GM18520 (cell line): Measurements from ENCODE around the gene SLC24A3.

ENCODE experiments used
- ATAC-seq: cut with Tn5 transposase; IDR thresholded peaks from one replicate; pipeline ENCODE4 v1.9.1; 2021; ENCODE audit not compliant: unreplicated experiment

SLC24A3 gene

GRCh38 chr20:19336631-19337030, 124.2 kb downstream of the SLC24A3 start:
- ATAC-seq = no peak

DNA sequence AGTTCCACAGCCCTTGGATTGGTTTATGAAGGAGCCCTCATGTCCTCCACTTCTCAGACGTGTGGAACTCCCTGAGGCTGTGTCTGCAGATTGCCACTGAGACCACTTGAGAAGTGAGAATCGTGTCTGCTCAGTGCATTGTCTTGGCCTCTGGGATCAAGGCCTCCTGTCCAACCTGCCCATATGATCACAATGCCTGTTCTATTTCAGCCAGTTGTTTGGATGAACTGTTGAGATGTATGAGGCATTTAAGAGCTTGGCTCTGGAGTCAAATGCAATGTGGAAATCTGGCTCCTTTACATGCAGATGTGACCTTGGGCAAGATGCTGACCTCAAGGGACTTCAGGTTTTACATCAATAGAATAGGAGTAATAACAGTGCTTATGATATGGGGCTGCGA, 125.9 kb downstream of the SLC24A3 start:
- ATAC-seq = no peak

- ATAC-seq = no peak
These were observed 126.5 kb downstream of the SLC24A3 start for GRCh38 chr20:19338960-19339359.

DNA sequence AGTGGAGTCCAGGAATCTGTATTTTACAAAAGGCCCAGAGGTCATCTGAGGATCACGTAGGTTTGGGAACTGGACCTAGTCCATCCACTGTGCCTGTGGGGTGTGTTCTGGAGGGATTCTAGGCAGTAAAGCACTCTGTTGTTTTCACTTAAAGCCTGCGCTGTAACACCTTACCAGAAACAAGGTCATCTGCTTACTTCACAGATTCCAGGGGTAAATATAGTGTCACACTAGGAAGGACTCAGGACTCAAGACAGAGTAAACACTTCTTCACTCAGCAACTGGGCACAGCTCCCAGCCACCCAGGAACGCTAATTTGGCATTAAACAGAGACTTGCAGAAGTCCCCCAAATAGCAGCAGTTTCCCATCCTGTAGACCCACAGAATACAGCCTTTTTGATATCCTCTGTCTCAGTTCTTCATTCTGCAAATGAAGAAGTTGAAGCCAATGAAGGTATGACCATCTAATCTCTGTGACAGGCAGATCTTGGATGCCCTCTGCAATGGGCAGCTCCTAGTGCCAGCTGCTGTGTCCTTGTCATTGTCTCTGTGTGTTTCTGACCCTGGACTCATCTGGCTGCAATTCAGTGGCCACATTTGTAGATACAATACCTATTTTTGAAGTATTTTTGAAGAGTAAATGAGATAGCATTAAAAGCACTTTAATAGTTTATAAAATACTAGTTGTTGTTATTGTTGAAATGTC, 129.1 kb downstream of the SLC24A3 start:
- no peak for ATAC-seq

GRCh38 chr20:19344341-19344740, 131.9 kb downstream of the SLC24A3 start:
- no peak for ATAC-seq

DNA sequence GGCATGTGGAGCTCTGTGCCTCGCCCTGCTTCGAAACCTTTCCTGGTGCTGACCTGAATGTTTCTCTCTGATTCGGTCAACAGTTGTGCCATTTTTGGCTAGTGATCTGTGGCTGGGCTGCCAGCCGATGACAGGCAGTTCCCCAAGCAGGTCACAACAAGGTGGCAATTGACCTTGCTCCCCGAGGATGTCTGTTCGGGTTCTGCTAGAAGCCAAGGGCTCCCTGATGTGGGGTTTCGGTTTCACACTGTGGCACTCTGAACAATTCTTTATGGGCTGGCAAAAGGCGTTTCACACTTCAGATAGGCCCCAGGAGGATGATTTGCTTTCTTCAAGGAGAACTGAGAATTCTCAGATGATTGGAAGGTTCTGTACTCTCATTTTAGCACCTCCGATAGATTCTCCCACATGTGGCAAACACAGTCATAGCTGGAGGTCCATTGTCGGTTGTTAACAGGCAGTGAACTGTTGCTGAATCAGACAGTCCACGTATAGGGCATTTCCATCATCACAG, 135.6 kb downstream of the SLC24A3 start:
- ATAC-seq = peak; percentile 88

DNA sequence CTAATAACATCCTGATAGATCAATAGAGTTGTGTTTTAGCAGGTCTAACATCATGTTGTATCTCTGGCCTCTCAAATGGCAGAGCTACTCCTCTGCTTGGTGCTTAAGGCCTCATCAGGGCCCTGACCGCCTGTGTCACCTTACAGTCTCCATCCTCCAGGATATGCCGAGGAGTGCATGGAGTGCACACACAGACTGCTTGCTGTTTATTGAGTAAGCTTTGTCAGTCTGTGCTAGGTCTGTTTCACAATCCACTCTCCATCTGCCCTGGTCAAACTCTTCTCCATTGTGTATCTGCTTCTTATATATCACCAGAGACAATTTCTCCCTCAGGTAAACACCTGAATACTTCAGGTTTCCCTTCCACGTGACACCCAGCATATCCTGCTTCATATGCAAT, 136.1 kb downstream of the SLC24A3 start:
- no peak for ATAC-seq

- no peak for ATAC-seq
These were observed 137.4 kb downstream of the SLC24A3 start for GRCh38 chr20:19349879-19350278.

- no peak for ATAC-seq
These were observed 139.1 kb downstream of the SLC24A3 start for GRCh38 chr20:19351542-19351941.

DNA sequence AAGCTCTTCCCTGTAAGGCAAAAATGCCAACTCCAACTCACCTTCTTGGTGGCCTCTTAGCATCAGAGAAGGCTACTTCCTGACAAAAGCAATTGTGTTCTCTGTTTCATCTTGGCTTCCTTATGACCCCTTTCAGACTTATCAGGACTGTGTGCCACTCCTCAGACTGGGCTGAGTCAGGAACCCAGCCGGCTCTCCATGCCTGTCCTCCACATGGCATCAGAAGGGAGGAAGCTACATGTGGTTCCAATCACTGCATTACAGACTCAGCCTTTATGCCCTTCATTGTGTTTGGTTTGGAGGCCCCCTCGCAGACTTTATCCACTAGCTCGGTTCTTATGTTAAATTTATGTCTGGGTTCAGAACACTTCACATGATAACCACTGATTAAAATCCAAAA, 142.5 kb downstream of the SLC24A3 start:
- no peak for ATAC-seq

- no peak for ATAC-seq
These were observed 149.3 kb downstream of the SLC24A3 start for GRCh38 chr20:19361790-19362189.

DNA sequence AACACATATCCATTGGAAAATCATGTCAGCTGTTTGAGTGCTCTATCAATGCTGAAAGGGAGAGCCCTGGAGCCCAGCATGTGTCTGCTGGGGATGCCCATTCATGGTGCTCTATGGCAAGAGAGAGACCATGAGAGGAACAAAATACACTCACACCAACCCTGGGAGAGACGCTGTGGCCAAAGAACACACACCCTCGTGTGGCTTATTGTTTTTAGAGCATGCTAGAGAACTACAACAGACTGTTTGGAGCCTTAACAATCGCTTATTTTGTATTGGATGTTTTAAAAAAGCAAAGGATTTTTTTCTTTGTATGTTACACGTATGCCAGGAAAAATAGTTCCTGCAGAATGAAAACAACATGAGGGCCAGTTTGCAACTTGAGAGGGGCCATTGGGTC, 151.0 kb downstream of the SLC24A3 start:
- ATAC-seq = no peak

- no peak for ATAC-seq
These were observed 155.1 kb downstream of the SLC24A3 start for GRCh38 chr20:19367591-19367990.

- ATAC-seq = no peak
These were observed 155.9 kb downstream of the SLC24A3 start for GRCh38 chr20:19368351-19368750.

DNA sequence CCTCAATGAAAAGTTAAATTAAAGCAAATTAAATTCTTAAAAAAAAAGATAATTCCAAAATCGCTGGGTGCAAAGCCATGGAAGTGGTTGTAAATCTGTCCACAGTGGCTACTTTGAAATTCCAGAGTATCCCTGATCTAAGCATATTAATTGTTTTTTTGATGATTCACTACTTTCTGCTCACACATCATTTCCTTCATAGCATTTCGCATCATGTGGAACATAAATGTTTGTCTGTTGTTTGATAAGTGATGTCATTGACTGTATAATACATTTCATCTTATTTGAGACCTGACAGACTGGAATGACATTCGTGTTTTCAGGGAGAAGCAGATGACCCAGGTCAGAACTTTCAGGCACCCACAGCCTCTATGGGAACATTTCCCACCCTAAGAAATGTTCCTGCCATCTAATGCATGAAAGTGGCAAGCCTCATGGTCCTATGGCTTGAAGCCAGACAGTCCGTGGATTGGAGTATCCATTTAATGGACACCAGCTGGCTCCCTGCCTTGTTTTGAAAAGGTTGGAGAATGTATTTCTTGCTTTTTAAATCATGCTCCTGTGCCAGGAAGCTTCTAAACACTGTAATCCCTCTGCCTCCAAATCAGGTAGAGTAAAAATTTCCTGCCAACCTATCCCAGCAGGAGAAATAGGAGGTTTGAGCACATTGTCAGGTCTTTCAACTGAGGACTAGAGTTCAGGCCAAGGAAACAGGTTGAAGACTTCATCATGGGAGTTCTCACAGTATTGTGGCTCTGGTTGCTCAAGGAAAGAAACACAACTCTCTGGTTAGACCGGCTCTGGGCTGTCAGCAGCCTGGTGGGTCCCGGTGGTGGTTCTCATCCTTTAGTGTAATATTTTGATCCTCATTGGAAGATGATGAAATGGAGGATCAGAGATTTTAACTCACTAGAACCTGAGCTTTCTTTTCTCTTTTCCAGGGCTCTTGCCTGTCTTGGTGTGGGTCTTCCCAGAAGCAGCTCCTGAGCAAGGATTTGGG, 157.9 kb downstream of the SLC24A3 start:
- ATAC-seq = no peak

GRCh38 chr20:19371112-19371511, 158.7 kb downstream of the SLC24A3 start:
- ATAC-seq = no peak

DNA sequence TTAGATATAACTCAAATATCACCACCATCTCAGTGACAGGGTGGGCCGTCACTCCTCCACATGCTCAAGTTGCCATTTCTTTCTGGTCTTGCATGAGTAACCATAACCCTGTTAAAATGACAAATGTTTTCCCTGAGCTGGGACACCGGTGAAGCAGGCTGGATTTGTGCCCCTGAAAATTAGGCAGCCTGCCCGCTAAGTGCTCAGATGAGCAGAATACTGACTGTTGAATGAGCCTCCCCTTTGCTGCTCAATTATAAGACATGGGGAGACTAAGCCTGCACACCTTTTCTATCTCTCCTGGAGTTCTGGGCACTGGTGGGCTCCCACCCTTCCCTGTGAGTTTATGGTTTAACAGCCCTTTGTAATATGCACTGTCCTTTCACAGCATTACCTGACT, 161.8 kb downstream of the SLC24A3 start:
- ATAC-seq = no peak

- ATAC-seq = no peak
These were observed 163.0 kb downstream of the SLC24A3 start for GRCh38 chr20:19375395-19375794.

DNA sequence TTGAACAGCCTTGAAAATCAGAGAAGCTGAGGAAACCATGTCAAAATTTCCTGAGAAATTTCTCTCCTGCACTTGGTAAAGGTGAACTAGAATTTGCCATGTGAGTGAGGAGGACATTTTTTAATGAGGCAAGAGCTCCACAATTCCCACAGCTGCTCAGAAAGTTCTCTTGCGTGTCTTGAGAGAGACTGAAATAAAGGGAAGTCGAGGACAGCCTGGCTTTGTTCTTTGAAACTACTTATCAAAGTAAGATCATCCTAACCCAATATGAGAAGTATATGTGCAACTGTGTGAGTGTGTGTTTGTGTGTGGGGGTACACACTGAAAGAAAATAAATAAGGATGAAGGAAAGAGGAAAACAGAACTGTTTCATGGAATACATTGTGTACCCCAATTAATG, 163.4 kb downstream of the SLC24A3 start:
- no peak for ATAC-seq

DNA sequence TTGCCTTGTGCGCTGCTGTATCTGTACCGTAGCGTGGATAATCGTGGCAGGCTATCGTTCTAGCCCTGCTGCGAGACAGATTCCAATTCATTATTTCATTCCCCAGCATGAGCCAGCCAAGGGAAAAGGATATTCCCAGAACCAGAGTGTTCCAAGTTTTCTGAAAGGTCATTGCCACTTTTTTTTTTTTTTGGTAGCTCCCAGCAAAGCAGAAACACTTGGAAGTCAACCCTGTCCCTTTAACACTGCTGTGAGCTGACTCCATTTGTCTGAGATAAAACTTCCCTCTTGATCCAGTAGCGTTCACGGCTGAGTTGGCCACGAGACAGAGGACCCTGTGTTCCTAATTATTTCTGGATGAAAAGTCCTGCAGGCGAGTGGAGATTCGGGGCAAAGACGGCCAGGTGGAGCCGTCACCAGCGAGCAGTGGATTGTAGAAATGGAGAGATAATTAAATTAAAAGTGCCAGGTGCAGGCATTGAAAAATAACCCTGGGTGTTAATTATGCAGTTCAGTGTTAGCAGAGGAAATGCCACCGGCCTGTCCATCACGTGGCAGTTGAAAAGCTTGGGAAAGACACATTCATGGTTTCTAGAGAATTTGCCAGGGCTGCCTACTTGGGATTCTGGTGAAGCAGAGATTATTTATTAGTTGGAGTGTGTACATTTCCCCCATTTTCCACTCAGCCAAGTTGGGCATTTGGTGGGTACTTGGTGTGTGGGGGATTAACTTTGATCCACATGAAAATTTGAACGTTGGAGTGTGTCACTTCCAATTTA, 164.2 kb downstream of the SLC24A3 start:
- ATAC-seq = no peak

DNA sequence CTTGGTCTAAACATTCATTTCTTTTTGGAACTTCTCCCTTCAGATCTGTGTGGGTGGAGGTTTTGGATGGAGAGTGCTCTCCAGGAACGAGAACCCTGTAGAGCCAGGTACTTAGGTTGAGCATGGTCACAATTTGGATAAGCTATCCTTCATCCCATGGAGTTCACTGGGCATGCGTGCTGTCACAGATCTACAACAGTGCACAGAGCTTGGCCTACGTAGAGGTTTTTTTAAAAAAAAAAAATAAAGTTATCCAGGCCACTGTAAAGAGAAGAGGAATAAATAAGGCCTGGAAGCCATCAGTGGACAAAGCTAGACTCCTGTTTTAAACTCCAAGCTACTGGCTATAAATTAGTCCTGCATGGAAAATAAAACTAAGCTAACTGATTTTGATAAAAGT, 165.6 kb downstream of the SLC24A3 start:
- no peak for ATAC-seq
